SJCRH30 (cell line): Measurements from ENCODE around the gene RFPL3. TPM values are rescaled to one million over a fixed set of nuclear protein-coding genes. Genes with fewer than 3 reads are reported as not detected.
"Not testable (repeated sequence)": the region's sequence is repeated elsewhere in the genome, so short reads cannot be mapped to it uniquely, and the experiment has no call there.

Source experiments
- DNase-seq, 2 experiments: peaks; one replicate each; pipeline ENCODE4 v3.0.0-alpha.2; 2015 to 2020
- H3K27ac ChIP-seq: fragments of 250-450 bp; sonication (Bioruptor Pico); 2 replicates; pipeline ENCODE4 v1.5.1; 2020; ENCODE audit warnings: mild to moderate bottlenecking, moderate library complexity
- H3K27me3 ChIP-seq: fragments of 250-450 bp; sonication (Bioruptor Pico); 2 replicates; pipeline ENCODE4 v1.5.1; 2020; ENCODE audit warnings: mild to moderate bottlenecking, moderate library complexity
- H3K36me3 ChIP-seq: fragments of 250-450 bp; sonication (Bioruptor Pico); 2 replicates; pipeline ENCODE4 v1.5.1; 2020; ENCODE audit warnings: mild to moderate bottlenecking, moderate library complexity
- H3K4me1 ChIP-seq: fragments of 250-450 bp; sonication (Bioruptor Pico); 2 replicates; pipeline ENCODE4 v1.5.1; 2020; ENCODE audit warnings: mild to moderate bottlenecking, moderate library complexity
- H3K4me3 ChIP-seq: fragments of 250-450 bp; sonication (Bioruptor Pico); 2 replicates; pipeline ENCODE4 v1.5.1; 2020; ENCODE audit warnings: mild to moderate bottlenecking, moderate library complexity
- H3K9me3 ChIP-seq: fragments of 250-450 bp; sonication (Bioruptor Pico); replicated peaks from 2 replicates; pipeline ENCODE4 v1.5.1; 2020; ENCODE audit warnings: mild to moderate bottlenecking, moderate library complexity
- total RNA-seq: library from RNA; depleted of rRNA; stranded (reverse); fragments of >200 nt; shearing (Covaris generic); gene quantifications from 2 replicates; pipeline ENCODE4 v1.2.3, GENCODE V29; 2014

The RFPL3 gene
- total RNA-seq, 1 experiment from 2014 or later = not detected

GRCh38 chr22:32355760-32356159 lies 1.9 kb upstream of the RFPL3 start:
- H3K36me3 ChIP-seq = no peaks in the 10 kb centered on the region
- no peaks in the 10 kb centered on the region for H3K4me1 ChIP-seq
- no peaks in the 10 kb centered on the region for H3K9me3 ChIP-seq
- no peak overlapping the region for H3K4me3 ChIP-seq
- no peak overlapping the region for H3K27ac ChIP-seq
- no peaks in the 10 kb centered on the region for H3K27me3 ChIP-seq
- peak in 1 of 2 experiments; percentile 6 for DNase-seq

GRCh38 chr22:32360096-32360495 lies 2.4 kb downstream of the RFPL3 start:
- DNase-seq, H3K4me3 ChIP-seq, H3K27me3 ChIP-seq, H3K36me3 ChIP-seq, H3K9me3 ChIP-seq, H3K27ac ChIP-seq, H3K4me1 ChIP-seq: not testable (repeated sequence)

GRCh38 chr22:32361257-32361656 lies 3.6 kb downstream of the RFPL3 start:
- DNase-seq = no peak
- Histone ChIP-seq H3K4me1 (no peaks in the 10 kb centered on the region), H3K27me3 (no peaks in the 10 kb centered on the region), H3K9me3 (no peaks in the 10 kb centered on the region), H3K4me3 (no peak overlapping the region), H3K36me3 (no peaks in the 10 kb centered on the region), H3K27ac (no peak overlapping the region)

GRCh38 chr22:32364210-32364609 lies 6.5 kb downstream of the RFPL3 start:
- no peak for DNase-seq

GRCh38 chr22:32375678-32376450 lies 18.2 kb downstream of the RFPL3 start:
- Histone ChIP-seq H3K27ac (no peak overlapping the region), H3K36me3 (no peaks in the 10 kb centered on the region), H3K9me3 (no peaks in the 10 kb centered on the region), H3K4me1 (no peaks in the 10 kb centered on the region), H3K4me3 (no peak overlapping the region), H3K27me3 (no peaks in the 10 kb centered on the region)
- no peak for DNase-seq

More at GRCh38 chr22:32364210-32364609, 6.5 kb downstream of the RFPL3 start:
- H3K4me3 ChIP-seq = no peak overlapping the region
- no peaks in the 10 kb centered on the region for H3K36me3 ChIP-seq
- H3K9me3 ChIP-seq = no peaks in the 10 kb centered on the region
- no peaks in the 10 kb centered on the region for H3K27me3 ChIP-seq
- H3K4me1 ChIP-seq = no peaks in the 10 kb centered on the region
- no peak overlapping the region for H3K27ac ChIP-seq

- Histone ChIP-seq H3K27me3 (no peaks in the 10 kb centered on the region), H3K36me3 (no peaks in the 10 kb centered on the region), H3K9me3 (no peaks in the 10 kb centered on the region), H3K4me1 (no peaks in the 10 kb centered on the region), H3K4me3 (no peak overlapping the region), H3K27ac (no peak overlapping the region)
- no peak for DNase-seq
Observed at GRCh38 chr22:32376681-32377080, 19.0 kb downstream of the RFPL3 start.

GRCh38 chr22:32378707-32379272 lies 21.1 kb downstream of the RFPL3 start:
- Histone ChIP-seq H3K36me3 (no peaks in the 10 kb centered on the region), H3K4me1 (no peaks in the 10 kb centered on the region)
- peak; percentile 37 to 62 for DNase-seq

GRCh38 chr22:32380991-32381390 lies 23.3 kb downstream of the RFPL3 start:
- no peak for DNase-seq
- Histone ChIP-seq H3K4me3 (no peak overlapping the region), H3K36me3 (0 out of 2 replicates have a peak, but pooled peaks cover 1% of the 10 kb centered on the region), H3K27me3 (no peaks in the 10 kb centered on the region), H3K4me1 (no peaks in the 10 kb centered on the region), H3K9me3 (no peaks in the 10 kb centered on the region), H3K27ac (no peak overlapping the region)

More at GRCh38 chr22:32378707-32379272, 21.1 kb downstream of the RFPL3 start:
- no peaks in the 10 kb centered on the region for H3K9me3 ChIP-seq
- H3K27me3 ChIP-seq = no peaks in the 10 kb centered on the region
- H3K27ac ChIP-seq = no peak overlapping the region
- no peak overlapping the region for H3K4me3 ChIP-seq

GRCh38 chr22:32385681-32386080 lies 28.0 kb downstream of the RFPL3 start:
- Histone ChIP-seq H3K4me3 (no peak overlapping the region), H3K4me1 (no peaks in the 10 kb centered on the region), H3K27me3 (no peaks in the 10 kb centered on the region), H3K27ac (no peak overlapping the region), H3K9me3 (no peaks in the 10 kb centered on the region), H3K36me3 (peaks cover 15% of the 10 kb centered on the region; the same call in 1 of the 2 replicates)
- no peak for DNase-seq

- no peaks in the 10 kb centered on the region for H3K4me1 ChIP-seq
- H3K27me3 ChIP-seq = no peaks in the 10 kb centered on the region
- H3K36me3 ChIP-seq = peaks cover 37% of the 10 kb centered on the region
- H3K9me3 ChIP-seq = no peaks in the 10 kb centered on the region
- peak in 1 of 2 experiments; percentile 16 for DNase-seq
- no peak overlapping the region for H3K4me3 ChIP-seq
- no peak overlapping the region for H3K27ac ChIP-seq
Observed at GRCh38 chr22:32389685-32390084, 32.0 kb downstream of the RFPL3 start.

GRCh38 chr22:32395107-32395506 lies 37.4 kb downstream of the RFPL3 start:
- Histone ChIP-seq H3K4me1 (no peaks in the 10 kb centered on the region), H3K36me3 (peaks cover 61% of the 10 kb centered on the region), H3K27ac (no peak overlapping the region), H3K4me3 (no peak overlapping the region), H3K9me3 (no peaks in the 10 kb centered on the region), H3K27me3 (no peaks in the 10 kb centered on the region)
- DNase-seq = no peak

GRCh38 chr22:32396255-32396654 lies 38.6 kb downstream of the RFPL3 start:
- Histone ChIP-seq H3K36me3 (peaks cover 68% of the 10 kb centered on the region), H3K27ac (no peak overlapping the region), H3K9me3 (no peaks in the 10 kb centered on the region), H3K4me1 (no peaks in the 10 kb centered on the region), H3K4me3 (no peak overlapping the region), H3K27me3 (no peaks in the 10 kb centered on the region)
- DNase-seq = no peak

GRCh38 chr22:32396746-32397145 lies 39.1 kb downstream of the RFPL3 start:
- H3K9me3 ChIP-seq = no peaks in the 10 kb centered on the region
- no peak overlapping the region for H3K4me3 ChIP-seq
- no peaks in the 10 kb centered on the region for H3K4me1 ChIP-seq
- no peak for DNase-seq
- no peaks in the 10 kb centered on the region for H3K27me3 ChIP-seq
- H3K27ac ChIP-seq = no peak overlapping the region
- peaks cover 65% of the 10 kb centered on the region for H3K36me3 ChIP-seq

- Histone ChIP-seq H3K4me1 (no peaks in the 10 kb centered on the region), H3K4me3 (no peak overlapping the region), H3K27ac (no peak overlapping the region), H3K36me3 (peaks cover 47% of the 10 kb centered on the region), H3K27me3 (no peaks in the 10 kb centered on the region), H3K9me3 (no peaks in the 10 kb centered on the region)
- no peak for DNase-seq
Observed at GRCh38 chr22:32401486-32401885, 43.8 kb downstream of the RFPL3 start.

GRCh38 chr22:32404021-32404420 lies 46.4 kb downstream of the RFPL3 start:
- Histone ChIP-seq H3K27ac (no peak overlapping the region), H3K4me3 (no peak overlapping the region), H3K9me3 (no peaks in the 10 kb centered on the region), H3K36me3 (peaks cover 42% of the 10 kb centered on the region), H3K4me1 (no peaks in the 10 kb centered on the region), H3K27me3 (no peaks in the 10 kb centered on the region)
- no peak for DNase-seq

- no peaks in the 10 kb centered on the region for H3K27me3 ChIP-seq
- H3K4me3 ChIP-seq = no peak overlapping the region
- H3K4me1 ChIP-seq = peaks cover 5% of the 10 kb centered on the region
- peaks cover 27% of the 10 kb centered on the region for H3K36me3 ChIP-seq
- H3K27ac ChIP-seq = no peak overlapping the region
- no peak for DNase-seq
- H3K9me3 ChIP-seq = no peaks in the 10 kb centered on the region
Observed at GRCh38 chr22:32407312-32407711, 49.6 kb downstream of the RFPL3 start.
